Measurements from ENCODE around the gene PHF21A.
A peak's percentile ranks its signal among the peaks of the same experiment; 100 is the strongest.

PHF21A gene

DNA sequence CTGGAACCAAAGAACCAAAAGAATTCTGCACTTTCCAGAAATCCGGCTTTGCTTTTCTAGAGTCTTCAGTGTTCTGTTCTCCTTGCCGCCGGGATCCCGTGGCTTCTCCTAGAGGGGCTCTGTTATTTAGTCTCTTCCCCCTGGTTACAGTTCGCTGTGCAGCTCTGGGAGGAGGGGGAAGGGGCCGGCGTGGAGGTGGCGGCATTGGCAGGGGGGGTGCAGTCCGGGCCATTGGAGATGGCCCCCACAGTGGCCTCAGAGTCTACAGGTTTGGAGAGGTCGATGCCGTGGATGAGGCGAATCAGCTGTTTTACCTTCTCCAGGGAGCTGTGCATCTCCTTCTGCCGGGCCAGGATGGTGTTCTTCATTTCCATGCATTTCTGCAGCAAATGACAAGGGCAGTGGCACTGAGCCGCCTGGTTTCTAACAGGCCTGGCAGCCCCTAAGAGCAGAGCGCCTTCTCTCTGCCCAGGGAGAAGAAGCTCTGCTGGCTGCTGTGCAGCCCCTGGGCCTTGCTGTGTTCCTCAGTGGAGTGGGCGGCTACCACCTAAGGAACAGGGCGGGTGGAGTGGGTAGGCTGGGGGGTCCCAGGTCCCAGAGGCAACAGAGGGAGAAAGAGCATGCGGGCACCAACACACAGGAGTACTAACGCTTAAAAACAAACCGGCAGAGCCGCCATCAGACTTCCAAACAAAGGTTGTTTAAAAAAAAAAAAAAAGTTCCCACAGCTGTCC lies 187.2 kb downstream of the PHF21A start:
- no peak for DNase-seq (ENCODE audit: low spot score)

GRCh38 chr11:45933131-45933831 lies 188.0 kb downstream of the PHF21A start:
- no peak for DNase-seq (ENCODE audit: low spot score)

- DNase-seq (ENCODE audit: low spot score) = no peak
These were observed 189.0 kb downstream of the PHF21A start for GRCh38 chr11:45932217-45932616.

DNA sequence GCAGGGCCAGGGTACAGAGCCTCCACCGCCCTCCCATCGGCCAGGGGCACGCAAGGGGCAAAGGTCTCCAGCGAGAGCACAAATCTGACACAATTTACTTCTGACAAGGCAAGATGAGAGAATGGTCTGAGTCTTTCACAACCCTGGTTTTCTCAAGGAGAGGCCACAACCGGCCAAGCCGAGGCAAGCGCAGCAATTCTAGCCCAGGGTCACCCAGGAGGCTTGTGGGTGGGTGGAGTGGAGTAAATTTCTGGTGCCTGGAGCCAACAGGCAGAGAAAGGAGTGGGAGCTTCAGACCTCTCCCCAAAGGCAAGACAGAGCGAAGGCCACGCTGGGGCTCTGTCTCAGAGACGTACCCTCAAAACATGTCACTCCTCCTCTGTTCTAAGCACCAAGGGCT lies 189.5 kb downstream of the PHF21A start:
- DNase-seq (ENCODE audit: low spot score) = no peak

DNA sequence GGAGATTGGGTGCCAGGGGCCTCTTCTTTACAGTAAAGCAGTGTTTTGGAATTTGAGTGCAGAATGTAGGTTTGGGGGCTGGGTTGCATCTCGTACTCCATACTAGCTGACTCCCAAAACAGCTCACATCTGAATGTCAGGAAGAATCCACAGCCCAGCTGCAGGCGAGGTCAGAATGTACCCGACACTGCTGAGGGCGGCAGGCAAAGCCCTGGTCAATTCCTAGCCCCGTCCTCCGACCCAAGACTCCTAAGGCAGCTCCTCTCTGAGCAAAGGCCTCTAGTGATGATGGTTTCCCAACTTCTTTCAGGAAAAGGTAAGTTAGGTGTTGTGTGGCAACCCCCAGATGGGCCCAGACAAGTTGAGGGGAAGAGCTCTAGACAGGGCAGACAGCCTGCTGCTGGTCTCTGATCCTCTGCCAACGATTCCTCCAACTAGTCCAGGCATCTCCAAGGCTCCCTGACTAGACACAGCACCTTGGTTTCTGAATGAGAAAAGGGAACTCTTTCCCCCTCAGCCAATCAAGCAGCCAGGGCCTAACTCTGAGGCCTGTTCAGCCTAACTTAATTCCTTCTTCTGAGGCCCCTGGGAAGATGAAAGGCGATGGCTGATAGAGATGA lies 190.2 kb downstream of the PHF21A start:
- DNase-seq (ENCODE audit: low spot score) = no peak

GRCh38 chr11:45930031-45930794 lies 191.0 kb downstream of the PHF21A start:
- DNase-seq (ENCODE audit: low spot score) = peak; percentile 56

- no peak for DNase-seq (ENCODE audit: low spot score)
These were observed 191.7 kb downstream of the PHF21A start for GRCh38 chr11:45929486-45930030.

GRCh38 chr11:45928535-45929215 lies 192.6 kb downstream of the PHF21A start:
- DNase-seq (ENCODE audit: low spot score) = no peak

DNA sequence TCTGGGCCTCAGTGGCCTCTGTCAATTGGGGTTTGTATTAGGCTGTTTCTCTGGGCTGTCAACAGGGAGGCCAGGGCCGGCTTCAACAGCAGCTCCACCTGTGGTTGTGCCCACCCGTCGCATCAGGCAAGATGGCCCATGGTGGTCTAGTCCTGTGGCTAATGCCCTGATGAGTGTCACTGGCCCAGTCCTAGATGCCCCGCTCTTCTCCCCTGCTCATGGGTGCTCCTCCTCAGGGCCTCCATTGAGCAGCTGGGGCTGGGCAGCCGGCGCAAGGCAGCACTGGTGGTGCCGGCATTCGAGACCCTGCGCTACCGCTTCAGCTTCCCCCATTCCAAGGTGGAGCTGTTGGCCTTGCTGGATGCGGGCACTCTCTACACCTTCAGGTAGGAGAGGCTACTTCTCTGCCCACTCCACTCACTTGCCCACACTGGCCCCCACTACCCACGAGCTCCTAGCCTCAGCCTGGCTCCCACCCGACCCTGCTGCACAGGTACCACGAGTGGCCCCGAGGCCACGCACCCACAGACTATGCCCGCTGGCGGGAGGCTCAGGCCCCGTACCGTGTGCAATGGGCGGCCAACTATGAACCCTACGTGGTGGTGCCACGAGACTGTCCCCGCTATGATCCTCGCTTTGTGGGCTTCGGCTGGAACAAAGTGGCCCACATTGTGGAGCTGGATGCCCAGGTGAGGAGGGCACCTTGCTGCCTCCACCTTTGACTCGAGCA lies 193.4 kb downstream of the PHF21A start:
- DNase-seq (ENCODE audit: low spot score) = no peak

GRCh38 chr11:45927332-45927683 lies 193.9 kb downstream of the PHF21A start:
- no peak for DNase-seq (ENCODE audit: low spot score)

DNA sequence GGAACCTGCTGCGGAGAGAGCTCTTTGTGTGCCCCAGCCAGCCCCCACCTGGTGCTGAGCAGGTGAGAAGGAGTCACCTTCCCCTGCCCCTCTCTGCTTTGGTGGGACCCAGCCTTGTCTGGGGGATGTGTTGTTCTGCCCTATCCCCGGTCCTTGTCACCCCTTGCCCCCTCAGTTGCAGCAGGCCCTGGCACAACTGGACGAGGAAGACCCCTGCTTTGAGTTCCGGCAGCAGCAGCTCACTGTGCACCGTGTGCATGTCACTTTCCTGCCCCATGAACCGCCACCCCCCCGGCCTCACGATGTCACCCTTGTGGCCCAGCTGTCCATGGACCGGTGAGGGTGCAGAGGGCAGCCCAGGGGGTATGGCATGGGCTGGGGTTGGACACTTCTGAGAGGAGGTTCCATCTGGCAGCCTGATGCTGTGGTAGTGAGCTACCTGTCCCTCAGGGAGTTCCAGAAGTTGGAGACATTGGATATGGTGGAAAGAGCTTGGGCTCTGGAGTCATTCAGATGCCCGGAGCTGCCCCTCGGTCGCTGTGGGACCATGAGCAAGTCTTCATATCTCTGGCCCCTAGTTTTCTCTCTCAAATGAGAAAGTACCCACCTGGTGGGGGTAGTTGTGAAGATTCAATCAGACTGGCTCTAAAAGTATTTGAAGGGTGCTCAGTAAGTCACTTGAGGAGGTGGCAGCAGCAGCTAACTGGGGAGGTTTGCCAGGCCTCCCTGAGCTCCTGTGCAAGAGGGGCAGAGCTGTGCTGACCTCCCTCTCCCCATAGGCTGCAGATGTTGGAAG lies 194.5 kb downstream of the PHF21A start:
- DNase-seq (ENCODE audit: low spot score) = no peak

DNA sequence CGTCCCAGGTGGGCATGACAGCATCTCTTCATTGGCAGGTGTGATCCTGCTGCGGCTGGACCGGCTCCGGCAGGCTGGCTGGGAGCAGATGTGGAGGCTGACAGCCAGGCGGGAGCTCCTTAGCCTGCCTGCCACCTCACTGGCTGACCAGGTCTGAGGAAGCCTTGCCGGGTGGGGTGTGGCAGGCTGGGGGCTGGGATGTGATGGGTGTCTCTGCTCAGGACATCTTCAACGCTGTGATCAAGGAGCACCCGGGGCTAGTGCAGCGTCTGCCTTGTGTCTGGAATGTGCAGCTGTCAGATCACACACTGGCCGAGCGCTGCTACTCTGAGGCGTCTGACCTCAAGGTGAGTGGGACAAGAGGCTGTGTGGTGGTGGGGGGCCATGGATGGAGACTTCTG lies 195.3 kb downstream of the PHF21A start:
- DNase-seq (ENCODE audit: low spot score) = no peak

DNA sequence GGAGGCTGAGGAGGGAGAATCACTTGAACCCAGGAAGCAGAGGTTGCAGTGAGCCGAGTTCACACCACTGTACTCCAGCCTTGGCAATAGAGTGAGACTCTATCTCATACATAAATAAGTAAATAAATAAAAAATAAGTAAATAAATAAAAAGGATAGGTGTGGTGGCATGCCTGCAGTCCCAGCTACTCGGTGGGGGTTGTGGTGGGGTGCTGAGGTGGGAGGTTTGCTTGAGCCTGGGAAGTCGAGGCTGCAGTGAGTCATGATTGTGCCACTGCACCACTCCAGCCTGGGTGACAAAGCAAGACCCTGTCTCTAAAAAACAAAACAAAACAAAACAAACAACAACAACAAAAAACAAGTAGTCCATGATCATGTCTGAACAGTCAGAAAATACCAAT lies 195.7 kb downstream of the PHF21A start:
- DNase-seq (ENCODE audit: low spot score) = no peak

GRCh38 chr11:45924927-45925326 lies 196.3 kb downstream of the PHF21A start:
- DNase-seq (ENCODE audit: low spot score) = no peak

DNA sequence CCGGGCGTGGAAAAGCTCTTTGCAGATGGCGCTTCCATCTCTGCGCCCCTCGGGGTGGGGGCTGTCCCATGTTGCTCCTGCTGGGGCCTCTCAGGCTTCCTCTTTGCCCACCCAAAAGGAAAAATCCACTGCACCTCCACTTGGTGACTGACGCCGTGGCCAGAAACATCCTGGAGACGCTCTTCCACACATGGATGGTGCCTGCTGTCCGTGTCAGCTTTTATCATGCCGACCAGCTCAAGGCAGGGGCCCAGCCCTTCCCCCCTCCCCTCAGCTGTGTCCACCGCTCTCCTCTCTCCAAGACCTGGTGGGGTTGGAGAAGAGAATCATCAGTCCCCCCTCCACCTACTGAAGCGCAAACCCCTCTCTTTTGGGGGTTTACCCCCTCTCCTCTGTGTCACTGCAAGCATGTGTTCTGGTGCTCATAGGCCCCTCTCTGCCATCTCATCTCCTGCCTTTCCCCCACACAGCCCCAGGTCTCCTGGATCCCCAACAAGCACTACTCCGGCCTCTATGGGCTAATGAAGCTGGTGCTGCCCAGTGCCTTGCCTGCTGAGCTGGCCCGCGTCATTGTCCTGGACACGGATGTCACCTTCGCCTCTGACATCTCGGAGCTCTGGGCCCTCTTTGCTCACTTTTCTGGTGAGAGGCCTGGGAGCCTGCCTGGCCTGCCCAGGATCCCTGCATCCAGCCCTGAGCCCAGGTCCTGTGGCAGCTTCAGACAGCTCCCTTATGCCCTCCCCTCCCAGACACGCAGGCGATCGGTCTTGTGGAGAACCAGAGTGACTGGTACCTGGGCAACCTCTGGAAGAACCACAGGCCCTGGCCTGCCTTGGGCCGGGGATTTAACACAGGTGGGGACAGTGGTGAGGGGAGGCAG lies 197.0 kb downstream of the PHF21A start:
- no peak for DNase-seq (ENCODE audit: low spot score)

DNA sequence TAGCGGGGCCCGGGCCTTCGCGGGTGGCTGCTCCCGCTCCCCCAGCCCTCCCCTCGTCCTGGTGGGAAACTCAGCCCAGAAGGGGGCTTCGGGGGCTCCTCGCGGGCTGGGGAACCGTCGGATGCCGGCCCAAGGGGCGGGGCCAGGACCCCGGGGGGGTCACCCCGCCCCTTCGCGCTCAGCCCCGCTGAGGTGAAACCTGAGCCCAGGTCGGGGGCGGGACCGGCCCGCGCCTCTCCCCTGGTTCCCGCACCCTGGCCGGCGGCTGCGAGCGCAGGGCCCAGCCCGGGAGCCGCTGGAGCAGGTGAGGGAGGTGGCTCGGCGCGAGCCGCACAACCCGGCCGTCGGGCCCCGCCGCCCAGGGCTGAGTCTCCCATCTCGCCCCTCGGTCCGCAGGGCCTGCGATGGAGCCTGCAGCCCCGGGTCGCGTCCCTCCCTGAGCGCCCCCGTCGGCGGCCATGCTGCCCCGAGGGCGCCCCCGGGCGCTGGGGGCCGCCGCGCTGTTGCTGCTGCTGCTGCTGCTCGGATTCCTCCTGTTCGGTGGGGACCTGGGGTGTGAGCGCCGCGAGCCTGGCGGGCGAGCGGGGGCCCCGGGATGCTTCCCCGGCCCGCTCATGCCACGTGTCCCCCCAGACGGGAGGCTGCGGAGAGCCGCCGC lies 198.7 kb downstream of the PHF21A start, which contains the start of gene LARGE2:
LARGE2 (plus strand) TSS at position 232 of the 658 bp plus-strand sequence; CDS start at position 459, 227 bp downstream.
- DNase-seq (ENCODE audit: low spot score) = no peak

DNA sequence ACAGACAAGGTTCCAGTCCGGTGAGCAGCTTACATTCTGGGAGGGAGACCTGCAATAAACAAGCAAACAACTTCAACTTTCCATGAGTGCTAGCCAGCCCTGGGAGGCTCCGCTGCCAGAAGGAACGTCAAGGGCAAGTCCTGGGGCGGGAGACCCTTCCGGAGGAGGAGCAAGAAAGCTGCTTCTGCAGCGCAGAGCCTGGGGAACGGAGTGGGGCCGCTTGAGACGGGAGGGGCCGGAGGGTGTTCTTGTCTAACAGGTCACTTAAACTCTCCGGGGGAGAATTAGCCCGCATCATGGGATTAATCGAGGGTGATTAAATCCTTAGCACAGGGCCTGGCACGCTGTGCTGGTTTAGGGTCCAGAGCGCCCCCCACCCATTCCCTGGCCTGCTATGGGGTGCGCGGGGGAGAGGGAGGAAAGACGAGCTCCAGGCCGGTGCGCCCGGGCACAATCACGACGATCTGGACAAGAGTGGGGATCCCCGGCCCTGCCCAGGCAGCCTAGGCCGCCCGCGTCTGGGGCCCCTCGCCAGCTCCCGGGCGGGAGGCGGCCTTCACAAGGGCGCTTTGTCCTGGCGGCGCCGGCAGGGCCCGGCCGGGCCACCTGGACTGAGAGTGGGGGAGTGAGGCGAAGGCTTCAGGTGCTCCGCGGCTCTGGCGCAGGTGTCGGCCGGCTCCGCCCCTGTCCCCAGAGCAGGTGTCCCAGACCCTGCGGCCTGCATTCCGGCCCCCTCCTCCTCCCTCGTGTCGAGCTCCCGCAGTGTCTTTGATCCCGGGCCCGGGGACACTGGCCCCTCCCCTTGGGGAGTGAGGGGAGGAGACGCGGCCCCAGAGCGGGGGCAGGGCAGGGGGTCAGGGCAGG lies 199.5 kb downstream of the PHF21A start:
- no peak for DNase-seq (ENCODE audit: low spot score)
